22Rv1 (cell line): ENCODE data around the gene LIPM.

Experiments used
- ZFX ChIP-seq: fragments of 450-650 bp; IDR thresholded peaks from 2 replicates; pipeline ENCODE4 v1.6.1; 2017; ENCODE audit warnings: antibody characterized with exemption, borderline replicate concordance
- TF ChIP-seq, protein P1 (sequence below): fragments of 450-650 bp; IDR thresholded peaks from 2 replicates; pipeline ENCODE4 v1.5.1; 2017; ENCODE audit warnings: mild to moderate bottlenecking

DNA sequence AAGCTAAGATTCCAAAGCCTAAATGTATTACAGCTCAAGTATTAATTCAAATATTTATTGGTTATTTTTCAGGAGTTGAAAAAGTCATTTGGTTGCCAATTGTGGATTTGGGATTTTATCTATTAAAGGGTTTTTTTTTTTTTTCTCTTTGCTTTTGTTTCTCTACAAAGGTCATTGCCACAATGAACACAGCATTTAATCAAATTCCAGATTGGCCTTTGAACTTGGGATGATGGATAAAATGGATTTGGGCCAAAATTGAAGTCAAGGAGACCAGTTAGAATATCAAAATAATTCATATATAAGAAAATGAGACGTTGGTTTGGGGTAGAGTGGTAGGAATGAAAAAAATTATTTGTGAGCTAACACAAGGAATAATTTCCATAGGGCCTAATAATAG is 33.1 kb upstream of the LIPM start:
- TF ChIP-seq, protein P1, sequence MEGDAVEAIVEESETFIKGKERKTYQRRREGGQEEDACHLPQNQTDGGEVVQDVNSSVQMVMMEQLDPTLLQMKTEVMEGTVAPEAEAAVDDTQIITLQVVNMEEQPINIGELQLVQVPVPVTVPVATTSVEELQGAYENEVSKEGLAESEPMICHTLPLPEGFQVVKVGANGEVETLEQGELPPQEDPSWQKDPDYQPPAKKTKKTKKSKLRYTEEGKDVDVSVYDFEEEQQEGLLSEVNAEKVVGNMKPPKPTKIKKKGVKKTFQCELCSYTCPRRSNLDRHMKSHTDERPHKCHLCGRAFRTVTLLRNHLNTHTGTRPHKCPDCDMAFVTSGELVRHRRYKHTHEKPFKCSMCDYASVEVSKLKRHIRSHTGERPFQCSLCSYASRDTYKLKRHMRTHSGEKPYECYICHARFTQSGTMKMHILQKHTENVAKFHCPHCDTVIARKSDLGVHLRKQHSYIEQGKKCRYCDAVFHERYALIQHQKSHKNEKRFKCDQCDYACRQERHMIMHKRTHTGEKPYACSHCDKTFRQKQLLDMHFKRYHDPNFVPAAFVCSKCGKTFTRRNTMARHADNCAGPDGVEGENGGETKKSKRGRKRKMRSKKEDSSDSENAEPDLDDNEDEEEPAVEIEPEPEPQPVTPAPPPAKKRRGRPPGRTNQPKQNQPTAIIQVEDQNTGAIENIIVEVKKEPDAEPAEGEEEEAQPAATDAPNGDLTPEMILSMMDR, result no peak
- TF ChIP-seq ZFX, result no peak
